ENCODE data around the gene HS3ST6. TPM values are rescaled to one million over a fixed set of nuclear protein-coding genes. Genes with fewer than 3 reads are reported as not detected.

HS3ST6 gene
- total and polyA plus RNA-seq, 12 donors: 0.03 TPM; not detected in 11

DNA sequence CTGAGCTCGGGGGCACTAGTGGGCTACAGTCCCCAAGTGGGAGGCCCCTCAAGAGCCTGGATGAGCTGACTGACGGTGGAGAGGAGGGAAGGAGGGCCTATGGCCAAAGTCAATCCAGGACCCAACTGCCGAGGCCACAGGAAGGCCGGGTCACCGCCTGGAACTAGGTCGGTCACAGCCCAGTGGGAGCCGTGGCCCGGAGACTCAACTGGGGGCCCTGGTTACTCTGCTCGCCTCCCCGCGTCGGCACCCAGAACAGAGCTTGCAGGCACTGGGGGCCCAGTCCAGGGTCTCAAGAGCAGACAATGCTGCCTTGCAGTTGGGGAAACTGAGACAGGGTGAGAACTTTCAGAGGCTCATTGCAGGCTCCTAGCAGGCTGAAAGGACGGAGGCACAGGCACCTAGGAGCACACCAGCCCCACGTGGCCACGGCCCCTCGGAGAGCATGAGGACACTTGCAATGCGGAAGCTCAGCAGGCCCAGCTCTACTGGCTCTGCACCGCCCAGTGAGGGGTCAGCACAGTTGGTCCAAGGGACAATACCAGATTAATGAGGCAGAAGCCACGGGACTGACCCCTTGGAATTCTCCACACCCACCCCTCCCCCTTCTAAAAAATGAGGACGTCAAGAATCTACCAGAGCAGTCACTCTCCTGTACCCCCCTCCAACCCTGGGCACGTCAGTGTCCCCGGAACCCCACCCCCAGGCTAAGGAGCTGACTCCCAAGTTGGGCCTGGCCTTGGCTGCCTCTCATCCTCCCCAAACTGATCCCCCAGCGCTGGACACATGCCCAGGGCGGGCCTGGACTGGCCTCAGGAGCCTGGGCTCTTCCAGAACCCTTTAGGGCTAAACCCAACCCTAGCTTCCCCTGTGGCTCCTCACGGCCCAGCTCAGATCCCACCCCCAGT is 2.2 kb downstream of the HS3ST6 start:
- no peaks in the 10 kb centered on the region for H3K9me3 ChIP-seq
- no peak for TF ChIP-seq CTCF (IDR thresholded peaks at IDR 0.05)
- ATAC-seq (no peak), DNase-seq (no peak)
- peaks cover 13 to 88% (median 74%) of the 10 kb centered on the region in 7 donors for H3K27me3 ChIP-seq
- H3K4me3 ChIP-seq: no peak overlapping the region
- H3K36me3 ChIP-seq: no peaks in the 10 kb centered on the region
- intact Hi-C loops (cut with DNase I): no loop called here
- peaks cover 0 to 7% (median 0%) of the 10 kb centered on the region in 9 donors for H3K4me1 ChIP-seq
- no peak overlapping the region for H3K27ac ChIP-seq
- WGBS, 2 donors: 61 to 62% methylated on average over 25 of the region's 25 CpGs

- TF ChIP-seq CTCF (IDR thresholded peaks at IDR 0.05): no peak
- Histone ChIP-seq H3K4me1 (peaks cover 0 to 7% (median 0%) of the 10 kb centered on the region in 9 donors), H3K4me3 (no peak overlapping the region), H3K27me3 (peaks cover 11 to 85% (median 67%) of the 10 kb centered on the region in 7 donors), H3K36me3 (no peaks in the 10 kb centered on the region), H3K27ac (no peak overlapping the region), H3K9me3 (no peaks in the 10 kb centered on the region)
- DNase-seq (no peak), ATAC-seq (no peak)
- intact Hi-C loops (cut with DNase I): no loop called here
- WGBS, 2 donors: 44% methylated on average over 8 of the region's 8 CpGs
Observed at GRCh38 chr16:1914988-1915387, 3.2 kb downstream of the HS3ST6 start.

- ATAC-seq (no peak), DNase-seq (no peak)
- no peaks in the 10 kb centered on the region for H3K9me3 ChIP-seq
- no peak overlapping the region for H3K4me3 ChIP-seq
- 33% methylated on average over 15 of the region's 15 CpGs for WGBS, 2 donors
- no peak for TF ChIP-seq CTCF (IDR thresholded peaks at IDR 0.05)
- no peaks in the 10 kb centered on the region for H3K36me3 ChIP-seq
- intact Hi-C loops (cut with DNase I): no loop called here
- no peak overlapping the region for H3K27ac ChIP-seq
- H3K4me1 ChIP-seq: peaks cover 0 to 7% (median 0%) of the 10 kb centered on the region in 9 donors
- H3K27me3 ChIP-seq: peaks cover 11 to 86% (median 68%) of the 10 kb centered on the region in 7 donors
Observed at GRCh38 chr16:1914084-1914608, 4.1 kb downstream of the HS3ST6 start.

DNA sequence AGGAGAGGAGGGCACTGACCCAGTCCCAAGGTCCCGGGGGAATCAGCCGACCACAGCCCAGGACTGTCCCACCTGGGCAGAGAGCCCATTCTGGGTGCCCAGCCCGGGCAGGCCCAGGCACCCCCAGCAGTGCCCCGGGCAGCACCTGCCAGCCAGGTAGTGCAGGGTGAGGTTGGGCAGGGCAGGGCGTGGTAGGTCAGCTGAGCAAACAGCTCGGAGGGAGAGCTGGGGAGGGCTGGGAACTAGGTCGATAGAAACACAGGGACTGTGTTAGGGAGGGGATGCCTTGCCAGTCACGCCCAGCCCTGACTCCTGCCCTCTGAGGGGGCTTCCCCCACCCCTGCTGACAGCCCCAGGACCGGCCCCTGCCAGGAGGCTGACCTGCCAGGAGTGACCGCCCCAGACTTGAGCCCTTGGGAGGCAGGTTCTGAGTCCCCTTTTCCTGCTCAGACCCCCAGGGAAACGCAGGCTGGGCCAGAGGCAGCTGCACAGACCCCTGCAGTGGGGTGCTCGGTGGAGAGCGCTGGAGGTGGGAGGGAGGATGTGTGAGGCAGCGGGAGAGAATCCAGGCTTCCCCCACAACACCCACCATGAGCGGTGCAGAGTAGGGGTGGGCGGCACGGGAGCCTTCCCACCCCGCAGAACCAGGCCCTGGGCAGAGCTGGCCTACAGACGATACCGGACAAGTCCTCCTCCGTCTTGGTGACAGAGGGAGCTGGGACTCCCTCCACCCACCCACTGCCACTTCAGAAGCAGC is 4.7 kb downstream of the HS3ST6 start:
- Histone ChIP-seq H3K27me3 (peaks cover 7 to 85% (median 68%) of the 10 kb centered on the region in 7 donors), H3K4me3 (no peak overlapping the region), H3K4me1 (peaks cover 0 to 2% (median 0%) of the 10 kb centered on the region in 9 donors), H3K27ac (no peak overlapping the region), H3K9me3 (no peaks in the 10 kb centered on the region), H3K36me3 (no peaks in the 10 kb centered on the region)
- WGBS, 2 donors: 38 to 46% methylated on average over 21 of the region's 21 CpGs
- no peak for TF ChIP-seq CTCF (IDR thresholded peaks at IDR 0.05)
- intact Hi-C loops (cut with DNase I): no loop called here
- no peak for DNase-seq
- ATAC-seq: peak in 1 of 8 donors; percentile 21

Measured in heart right ventricle (tissue), 16 donors.